HG03457 (cell line): Measurements from ENCODE around the gene AUTS2.

Source experiments
- ATAC-seq: cut with Tn5 transposase; IDR thresholded peaks from one replicate; pipeline ENCODE4 v1.9.1; 2021; ENCODE audit warnings: moderate number of reproducible peaks; ENCODE audit not compliant: unreplicated experiment

Gene AUTS2

GRCh38 chr7:70659263-70659662 lies 1061.0 kb downstream of the AUTS2 start:
- no peak for ATAC-seq

- no peak for ATAC-seq
Observed at GRCh38 chr7:70660154-70660818, 1062.0 kb downstream of the AUTS2 start.

- no peak for ATAC-seq
Observed at GRCh38 chr7:70660819-70661191, 1062.5 kb downstream of the AUTS2 start.

GRCh38 chr7:70663680-70664079 lies 1065.4 kb downstream of the AUTS2 start:
- ATAC-seq = no peak

GRCh38 chr7:70665997-70666396 lies 1067.7 kb downstream of the AUTS2 start:
- no peak for ATAC-seq

- no peak for ATAC-seq
Observed at GRCh38 chr7:70667406-70667805, 1069.1 kb downstream of the AUTS2 start.

GRCh38 chr7:70668606-70669358 lies 1070.5 kb downstream of the AUTS2 start:
- ATAC-seq = no peak

- no peak for ATAC-seq
Observed at GRCh38 chr7:70669854-70670253, 1071.6 kb downstream of the AUTS2 start.

- no peak for ATAC-seq
Observed at GRCh38 chr7:70670288-70670687, 1072.0 kb downstream of the AUTS2 start.

GRCh38 chr7:70673778-70674570 lies 1075.7 kb downstream of the AUTS2 start:
- no peak for ATAC-seq

GRCh38 chr7:70674571-70675010 lies 1076.3 kb downstream of the AUTS2 start:
- no peak for ATAC-seq

GRCh38 chr7:70676243-70676642 lies 1078.0 kb downstream of the AUTS2 start:
- no peak for ATAC-seq

- ATAC-seq = no peak
Observed at GRCh38 chr7:70678621-70679251, 1080.5 kb downstream of the AUTS2 start.

- no peak for ATAC-seq
Observed at GRCh38 chr7:70679661-70680060, 1081.4 kb downstream of the AUTS2 start.

- ATAC-seq = no peak
Observed at GRCh38 chr7:70680306-70680705, 1082.0 kb downstream of the AUTS2 start.

- no peak for ATAC-seq
Observed at GRCh38 chr7:70680743-70681468, 1082.6 kb downstream of the AUTS2 start.

GRCh38 chr7:70681469-70682350 lies 1083.4 kb downstream of the AUTS2 start:
- peak; percentile 54 for ATAC-seq

GRCh38 chr7:70684173-70684572 lies 1085.9 kb downstream of the AUTS2 start:
- ATAC-seq = no peak

- no peak for ATAC-seq
Observed at GRCh38 chr7:70693321-70693685, 1095.0 kb downstream of the AUTS2 start.
